UCSD-AML1 (cell line): ENCODE measurements around the gene TAX1BP1.
"Not testable (repeated sequence)": the region's sequence is repeated elsewhere in the genome, so short reads cannot be mapped to it uniquely, and the experiment has no call there.

Experiments used
- DNase-seq: peaks from one replicate; lab custom pipeline; 2025; ENCODE audit not compliant: unreplicated experiment; lab: John Stamatoyannopoulos, UW

Gene TAX1BP1

DNA sequence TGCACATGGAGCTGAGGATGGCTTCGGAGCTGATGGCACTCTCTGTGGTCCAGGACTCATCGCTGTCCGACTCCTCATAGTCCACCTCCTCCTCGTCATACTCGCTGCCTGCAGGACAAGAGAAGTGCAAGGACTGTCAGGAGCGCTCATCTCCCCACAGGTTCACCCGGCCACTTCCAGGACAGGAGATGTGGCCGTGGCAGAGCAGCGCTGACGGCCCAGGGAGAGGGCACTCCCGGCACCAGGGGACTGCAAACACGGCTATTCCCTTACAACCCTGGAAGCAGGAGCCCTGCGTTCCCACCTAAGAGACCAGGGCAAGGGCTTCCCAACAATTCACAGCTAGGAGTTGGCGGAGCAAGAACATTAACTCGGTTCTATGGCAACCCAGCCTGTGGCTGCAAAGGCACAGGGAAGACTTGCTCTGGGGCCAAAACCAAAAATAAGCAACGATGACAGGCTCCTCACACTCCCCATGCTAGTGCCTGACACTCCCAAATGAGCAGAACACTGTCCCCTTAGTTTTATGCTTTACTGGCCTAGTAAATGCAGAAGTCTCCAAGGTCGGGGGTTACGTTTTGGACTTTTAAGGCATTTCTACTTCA lies 100.9 kb downstream of the TAX1BP1 start:
- DNase-seq = no peak

DNA sequence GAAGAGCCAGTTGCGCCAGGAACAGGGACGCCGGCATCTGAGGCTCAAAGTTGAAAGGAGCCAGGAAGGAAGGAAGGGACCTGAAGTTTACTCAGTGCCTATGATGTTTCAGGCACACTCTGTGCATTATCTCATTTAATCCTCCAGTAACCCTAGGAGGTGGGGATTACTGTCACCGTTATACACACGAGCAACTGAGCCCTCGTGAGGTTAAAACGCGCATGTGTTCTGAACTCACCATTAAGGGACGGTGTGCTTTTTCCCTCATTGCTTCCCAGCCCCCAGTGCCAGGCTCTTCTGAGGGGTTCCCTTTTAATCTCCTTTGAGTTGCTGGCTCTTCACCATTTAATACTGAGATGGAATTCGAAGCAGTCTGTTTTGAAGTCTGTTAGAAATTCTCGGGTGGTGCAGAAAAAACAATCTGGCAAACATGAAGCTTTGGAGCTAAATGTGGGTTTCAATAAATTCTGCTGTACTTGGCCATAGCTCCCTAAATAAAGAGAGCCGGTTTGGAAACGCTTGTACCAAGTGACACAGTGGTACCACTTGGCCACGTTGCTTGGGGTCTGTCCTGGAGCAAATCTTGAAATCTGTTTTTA lies 102.2 kb downstream of the TAX1BP1 start:
- no peak for DNase-seq

DNA sequence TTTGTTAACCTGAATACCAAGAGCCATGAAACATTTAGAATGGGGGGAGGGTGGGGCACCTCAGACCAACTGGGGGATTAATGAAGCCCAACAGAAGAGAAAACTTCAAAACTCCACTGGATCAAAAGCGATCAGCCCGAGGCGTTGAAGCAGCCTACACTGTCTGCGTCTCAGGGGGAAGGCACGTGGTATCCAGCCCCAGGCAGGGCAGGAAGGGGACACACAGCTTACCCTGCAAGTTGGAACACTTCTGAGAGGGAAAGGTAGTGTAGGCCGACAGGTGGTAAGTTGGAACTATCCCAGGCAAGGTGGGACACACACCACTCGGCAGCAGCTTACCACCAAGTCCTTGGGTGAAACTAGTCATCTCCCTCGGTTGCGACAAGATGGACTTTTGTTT lies 102.9 kb downstream of the TAX1BP1 start:
- no peak for DNase-seq

DNA sequence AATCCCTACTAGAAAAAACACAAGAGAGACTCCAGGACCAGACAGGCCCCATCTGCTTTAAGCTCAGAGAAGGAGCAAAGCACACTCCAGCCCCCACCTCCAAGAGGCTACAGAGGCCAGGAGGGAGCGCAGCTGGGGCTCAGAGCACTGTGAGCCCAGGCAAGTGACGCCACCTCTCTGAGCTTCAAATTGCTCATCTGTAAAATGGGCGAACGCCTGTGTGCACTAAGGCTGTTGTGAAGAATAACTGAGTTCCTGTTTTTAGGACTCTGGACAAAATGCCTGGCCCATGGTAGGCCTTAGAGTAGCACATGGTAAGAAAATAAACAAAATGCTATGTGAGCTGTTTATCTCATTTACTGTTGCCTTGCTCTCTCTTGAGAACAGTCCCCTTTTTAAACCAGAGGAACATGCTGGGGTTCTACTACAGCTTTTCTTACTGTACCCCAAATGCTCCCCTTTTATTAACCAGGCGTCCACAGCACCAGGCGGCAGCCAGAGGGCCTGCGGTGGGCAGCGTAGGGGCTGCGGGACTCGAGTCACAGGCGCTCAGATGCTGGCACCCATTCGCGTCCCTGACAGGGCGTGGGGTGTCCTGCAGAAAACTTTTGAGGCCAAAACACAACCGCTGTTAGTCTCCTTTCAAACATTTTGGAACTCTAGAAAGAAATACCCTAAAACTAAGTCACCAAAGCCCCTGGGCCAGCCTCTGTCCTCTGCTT lies 103.8 kb downstream of the TAX1BP1 start:
- DNase-seq = no peak

DNA sequence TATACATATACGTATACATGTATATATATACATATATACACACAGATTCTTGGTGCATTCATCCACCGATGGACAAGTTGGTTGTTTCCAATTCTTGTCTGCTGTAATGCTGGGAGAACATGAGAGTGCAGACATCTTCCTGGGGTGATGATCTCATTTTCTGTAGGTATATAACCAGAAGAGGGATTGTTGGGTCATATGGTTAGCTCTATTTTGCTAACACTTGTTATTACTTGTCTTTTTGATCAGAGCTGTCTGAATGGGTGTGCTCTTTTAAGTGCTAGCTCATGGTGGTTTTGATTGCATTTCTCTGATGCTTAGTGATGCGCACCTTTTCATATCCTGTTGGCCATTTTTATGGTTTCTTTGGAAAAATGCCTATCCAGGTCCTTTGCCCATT lies 106.4 kb downstream of the TAX1BP1 start:
- DNase-seq = no peak

DNA sequence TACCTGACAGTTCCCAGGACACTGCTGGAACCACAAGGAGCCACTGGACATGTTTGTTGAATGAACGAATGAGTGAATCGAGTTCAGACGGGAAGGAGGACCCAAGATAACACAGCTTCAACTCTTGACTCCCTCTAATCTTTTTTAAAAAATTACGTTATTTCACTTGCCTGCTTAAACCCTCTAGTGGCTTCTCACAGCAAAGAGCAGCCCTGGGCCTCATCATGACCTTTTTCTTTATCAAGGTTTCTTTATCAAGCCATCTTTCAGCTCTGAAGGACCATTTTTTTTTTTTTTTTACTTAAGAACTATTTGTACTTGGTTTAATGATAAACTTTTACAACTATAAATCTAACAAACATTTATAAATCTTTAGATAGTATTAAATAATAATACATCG lies 110.6 kb downstream of the TAX1BP1 start:
- no peak for DNase-seq

DNA sequence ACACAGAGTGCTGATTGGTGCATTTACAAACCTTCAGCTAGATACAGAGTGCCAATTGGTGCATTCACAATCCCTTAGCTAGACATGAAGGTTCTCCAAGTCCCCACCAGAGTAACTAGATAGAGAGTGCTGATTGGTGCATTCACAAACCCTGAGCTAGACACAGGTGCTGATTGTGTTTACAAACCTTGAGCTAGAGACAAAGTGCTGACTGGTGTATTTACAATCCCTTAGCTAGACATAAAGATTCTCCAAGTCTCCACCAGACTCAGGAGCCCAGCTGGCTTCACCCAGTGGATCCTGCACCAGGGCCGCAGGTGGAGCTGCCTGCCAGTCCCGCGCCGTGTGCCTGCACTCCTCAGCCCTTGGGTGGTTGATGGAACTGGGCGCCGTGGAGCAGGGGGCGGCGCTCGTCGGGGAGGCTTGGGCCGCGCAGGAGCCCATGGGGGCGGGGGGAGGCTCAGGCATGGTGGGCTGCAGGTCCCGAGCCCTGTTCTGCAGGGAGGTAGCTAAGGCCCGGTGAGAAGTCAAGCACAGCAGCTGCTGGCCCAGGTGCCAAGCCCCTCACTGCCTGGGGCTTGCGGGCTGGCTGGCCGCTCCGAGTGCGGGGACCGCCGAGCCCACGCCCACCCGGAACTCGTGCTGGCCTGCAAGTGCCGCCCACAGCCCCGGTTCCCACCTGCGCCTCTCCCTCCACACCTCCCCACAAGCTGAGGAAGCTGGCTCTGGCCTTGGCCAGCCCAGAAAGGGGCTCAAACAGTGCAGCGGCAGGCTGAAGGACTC lies 116.9 kb downstream of the TAX1BP1 start:
- not testable (repeated sequence) for DNase-seq

DNA sequence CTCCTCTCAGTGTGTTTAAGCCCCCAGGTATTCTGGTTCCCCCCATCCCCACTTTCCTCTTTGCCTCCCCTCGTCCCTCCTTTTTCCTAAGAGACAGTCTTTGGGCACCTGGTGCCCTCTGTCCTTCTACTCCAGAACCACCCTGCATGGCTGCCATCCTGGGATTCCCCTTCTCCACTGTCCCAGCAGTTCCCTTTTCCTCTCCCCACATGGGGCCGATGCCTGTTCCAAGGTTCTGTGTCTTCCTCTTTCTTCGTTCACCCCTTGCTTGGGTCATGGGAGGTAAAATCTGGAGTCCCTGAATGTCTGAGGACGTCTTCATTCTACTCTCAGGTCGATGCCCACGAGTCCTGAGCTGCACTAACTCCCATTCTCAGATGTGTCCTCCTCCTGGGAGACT lies 120.8 kb downstream of the TAX1BP1 start:
- no peak for DNase-seq

DNA sequence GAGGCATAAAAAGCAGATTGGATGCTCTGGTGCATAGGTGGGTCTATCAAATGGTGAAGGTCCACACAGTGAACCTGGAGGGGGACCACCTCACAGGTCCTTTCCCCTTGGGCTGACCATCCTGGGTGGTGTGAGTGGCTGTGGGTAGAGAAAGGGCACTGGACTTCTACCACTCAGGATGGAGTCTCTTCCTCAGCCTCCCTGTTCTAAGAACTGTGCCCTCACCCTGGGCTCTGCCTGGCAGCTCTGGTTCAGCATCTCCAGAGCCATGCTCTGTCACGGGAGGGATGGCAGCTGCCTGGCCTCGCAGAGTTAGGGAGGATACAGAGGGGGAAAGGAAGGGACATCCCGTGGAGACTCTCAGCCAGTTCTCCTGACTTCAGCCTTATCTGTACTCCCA lies 121.8 kb downstream of the TAX1BP1 start:
- no peak for DNase-seq

DNA sequence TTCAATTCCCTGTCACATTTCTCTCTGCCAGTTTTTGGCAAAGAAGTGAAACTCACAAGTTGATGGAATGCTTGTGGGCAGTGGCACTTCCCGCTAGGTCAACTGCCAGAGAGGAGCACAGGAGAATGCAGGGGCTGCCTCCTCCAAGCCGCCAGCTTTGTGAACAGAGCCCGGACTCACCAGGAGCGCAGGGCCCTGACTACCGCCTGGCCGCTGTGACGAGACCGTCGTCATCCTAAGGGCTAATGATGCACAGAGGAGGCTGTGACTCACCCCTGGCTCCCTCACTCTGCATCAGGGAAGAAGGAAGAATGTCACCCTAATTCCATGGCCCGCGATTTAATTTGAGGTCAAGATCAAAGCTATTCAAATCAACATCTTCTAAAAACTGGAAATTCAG lies 123.9 kb downstream of the TAX1BP1 start:
- no peak for DNase-seq

DNA sequence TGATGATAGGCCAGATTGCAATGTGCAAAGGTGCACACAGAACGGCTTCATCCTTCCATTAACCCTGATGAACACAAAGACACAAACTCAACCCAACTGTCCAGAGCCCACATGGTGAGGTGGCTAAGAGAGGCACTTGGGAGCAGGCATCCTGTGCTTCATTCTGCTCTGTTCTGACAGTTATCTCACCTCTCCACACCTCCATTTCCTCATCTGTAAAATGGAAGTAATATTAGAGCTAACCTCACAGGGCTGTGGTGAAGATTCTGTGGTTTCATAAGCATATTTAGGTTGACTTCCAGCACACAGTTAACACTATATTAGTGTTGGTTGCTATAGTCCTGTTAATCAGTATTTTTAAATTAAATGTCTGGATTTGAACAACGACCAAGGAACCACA lies 126.3 kb downstream of the TAX1BP1 start:
- no peak for DNase-seq

DNA sequence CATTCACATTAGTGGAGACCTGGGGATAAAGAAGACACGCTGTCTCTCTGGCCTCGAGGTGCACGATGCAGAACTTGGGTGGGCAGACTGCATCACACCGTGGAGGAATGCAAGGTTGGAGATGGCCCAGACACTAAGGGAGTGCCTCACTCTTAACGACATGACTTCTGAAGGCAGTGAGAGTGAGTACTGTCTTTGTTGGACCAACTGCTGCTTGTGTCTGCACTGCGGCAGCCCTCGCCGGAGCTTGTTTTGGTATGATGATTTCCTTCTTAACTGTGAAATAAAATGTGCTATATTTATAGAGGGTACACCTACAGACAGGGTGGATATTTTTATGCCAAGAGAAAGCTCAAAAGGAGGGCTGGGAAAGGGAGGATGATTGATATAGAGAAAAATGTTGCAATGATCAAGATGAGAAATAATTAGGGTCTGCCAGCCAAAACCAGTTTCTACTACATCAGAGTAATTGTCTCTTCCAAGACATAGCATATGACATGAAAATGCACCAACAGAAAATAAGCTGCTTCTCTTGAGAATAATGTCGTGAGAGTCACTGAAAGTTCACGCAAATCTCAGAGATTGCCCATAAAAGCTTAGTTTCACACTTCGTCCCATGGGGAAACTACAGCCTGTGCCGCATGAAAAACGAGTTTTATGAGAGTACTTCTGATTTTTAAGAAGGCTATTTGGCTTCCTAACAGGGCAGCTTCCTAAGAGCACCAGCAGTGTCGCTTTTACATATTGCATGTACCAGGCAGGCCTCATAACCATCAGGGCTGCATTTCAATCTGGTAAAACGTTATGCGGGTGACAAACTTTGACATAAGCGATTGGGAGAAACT lies 127.1 kb downstream of the TAX1BP1 start:
- no peak for DNase-seq

DNA sequence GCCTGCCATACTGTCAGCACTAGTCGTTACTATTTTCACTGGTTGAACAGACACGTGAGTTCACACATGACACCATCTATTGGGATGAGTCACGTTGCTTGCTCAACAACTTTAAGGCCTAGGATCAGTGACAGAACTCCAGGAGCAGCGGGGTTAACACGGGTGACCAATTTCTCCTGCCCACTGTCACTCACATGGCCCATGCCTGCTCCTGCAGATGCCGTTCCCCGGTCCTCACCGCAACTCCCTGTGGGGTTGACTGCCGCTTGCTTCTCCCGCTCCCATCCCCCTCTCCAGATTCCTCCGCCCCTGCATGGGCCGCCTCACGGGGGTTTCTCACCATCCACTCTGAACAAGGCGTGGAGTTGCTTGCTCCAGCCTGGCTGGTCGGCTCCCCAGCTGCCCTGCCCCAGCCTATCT lies 128.2 kb downstream of the TAX1BP1 start:
- no peak for DNase-seq

DNA sequence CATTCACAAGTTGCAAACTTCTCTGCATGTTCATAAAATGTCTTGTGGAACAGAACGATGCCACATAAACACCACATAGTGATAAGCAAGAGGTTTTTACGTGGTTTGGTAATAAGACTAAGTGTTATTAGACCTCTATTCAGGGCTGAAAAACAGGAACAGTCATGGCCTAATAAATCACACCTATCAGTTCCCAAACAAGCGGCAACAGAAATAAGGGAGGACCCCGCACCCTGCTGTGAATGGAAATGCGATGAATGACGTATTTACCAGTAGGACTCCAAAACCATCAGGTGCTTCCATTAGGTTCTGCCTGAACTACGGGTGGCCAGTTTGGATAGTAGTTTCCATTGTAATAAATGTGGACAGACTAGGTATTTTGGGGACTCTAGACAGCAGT lies 129.1 kb downstream of the TAX1BP1 start:
- no peak for DNase-seq

DNA sequence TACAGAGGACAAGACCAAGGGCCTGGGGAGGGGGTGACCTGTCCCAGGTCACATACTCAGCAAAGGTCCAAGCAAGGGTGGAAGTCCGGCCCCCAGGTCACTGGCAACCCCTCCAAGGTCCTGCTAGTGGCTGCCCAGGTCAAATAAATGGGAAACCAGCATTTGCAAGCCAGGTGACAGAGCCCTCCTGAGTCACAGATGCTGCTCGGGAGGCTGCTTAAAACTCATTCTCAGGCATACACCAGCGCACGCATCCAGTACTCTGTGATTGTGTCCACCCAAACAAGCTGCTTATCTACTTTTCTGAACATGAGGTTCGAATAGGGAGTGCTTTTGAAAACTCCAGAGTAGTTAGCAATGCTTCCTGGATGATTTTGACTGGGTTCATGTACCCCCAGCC lies 130.6 kb downstream of the TAX1BP1 start:
- DNase-seq = no peak

DNA sequence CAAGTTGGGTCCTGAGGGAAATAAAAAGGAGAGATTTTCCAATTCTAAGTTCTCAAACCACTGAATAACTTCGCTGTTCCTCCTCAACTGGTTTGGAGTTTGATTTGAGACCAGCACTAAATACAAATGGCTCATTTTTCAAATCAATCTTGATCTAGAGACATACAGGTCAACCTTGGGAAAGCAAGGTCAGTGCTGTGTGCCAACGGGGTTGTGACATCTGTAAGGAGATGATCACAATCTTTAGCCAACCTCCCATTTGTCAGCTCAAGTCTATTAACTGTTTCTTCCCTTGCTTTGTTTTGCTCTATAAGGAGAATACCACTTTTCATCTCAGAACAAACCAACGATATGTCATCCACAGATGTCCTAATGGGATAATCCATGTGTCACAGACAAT lies 131.1 kb downstream of the TAX1BP1 start:
- no peak for DNase-seq

DNA sequence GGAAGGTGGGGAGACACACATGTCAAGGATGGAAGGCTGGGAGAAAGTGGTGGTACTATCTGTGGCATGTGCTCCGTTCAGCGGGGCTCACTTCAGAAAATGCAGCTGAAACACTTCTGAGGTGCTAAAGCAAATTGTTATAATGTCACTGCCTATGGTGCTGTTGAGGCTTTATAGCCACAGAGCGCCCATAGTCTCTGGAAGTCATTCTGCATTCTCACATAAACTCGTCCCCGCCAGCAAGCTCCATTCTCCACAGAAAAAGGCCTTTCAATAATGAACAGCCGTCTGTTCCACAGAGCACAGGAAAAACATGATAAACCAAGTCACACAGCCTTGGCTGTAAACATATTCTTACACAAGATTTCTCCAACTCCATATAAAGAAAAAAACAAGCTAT lies 131.9 kb downstream of the TAX1BP1 start:
- no peak for DNase-seq

DNA sequence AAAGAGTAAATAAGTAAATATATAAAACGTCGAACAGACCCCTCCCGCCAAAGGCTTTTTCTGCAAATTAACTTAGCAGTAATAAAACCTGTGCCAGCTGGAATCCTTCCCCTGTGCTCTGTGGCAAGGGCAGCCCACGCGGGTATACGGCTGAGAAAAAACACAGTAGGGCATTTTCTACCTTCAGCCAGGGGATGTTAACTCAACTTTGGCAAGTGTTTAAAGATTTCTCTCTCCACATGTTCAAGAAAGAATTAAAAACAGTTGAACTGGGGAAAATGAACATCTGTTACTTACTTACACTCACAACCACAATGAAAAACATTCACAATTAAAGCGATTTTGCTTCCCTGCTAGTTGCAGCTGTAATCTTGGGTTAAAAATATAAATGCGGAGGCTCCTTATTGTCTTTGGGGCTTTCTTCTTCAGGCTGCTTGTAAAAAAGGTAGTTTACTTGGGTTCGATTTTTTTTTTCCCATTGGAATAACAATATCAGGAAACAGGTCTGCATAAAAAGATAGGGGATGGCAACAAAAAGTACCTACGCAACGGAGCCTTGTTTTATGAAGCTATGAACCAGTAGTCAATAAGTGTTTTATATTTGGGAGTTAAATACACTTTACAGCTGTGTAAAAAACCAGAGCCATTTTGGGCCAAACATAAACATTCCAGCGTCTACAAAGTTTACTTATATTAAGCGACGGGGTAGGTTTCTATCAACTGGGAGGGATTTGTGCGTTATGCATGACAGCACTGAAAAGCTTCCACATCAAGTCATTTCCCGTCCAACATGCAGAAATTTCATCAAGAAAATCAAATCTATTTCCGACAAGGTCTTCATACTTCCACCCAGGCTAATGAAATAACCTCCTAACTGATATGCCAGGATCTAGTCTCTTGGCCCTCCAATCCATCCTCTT lies 132.7 kb downstream of the TAX1BP1 start:
- no peak for DNase-seq

DNA sequence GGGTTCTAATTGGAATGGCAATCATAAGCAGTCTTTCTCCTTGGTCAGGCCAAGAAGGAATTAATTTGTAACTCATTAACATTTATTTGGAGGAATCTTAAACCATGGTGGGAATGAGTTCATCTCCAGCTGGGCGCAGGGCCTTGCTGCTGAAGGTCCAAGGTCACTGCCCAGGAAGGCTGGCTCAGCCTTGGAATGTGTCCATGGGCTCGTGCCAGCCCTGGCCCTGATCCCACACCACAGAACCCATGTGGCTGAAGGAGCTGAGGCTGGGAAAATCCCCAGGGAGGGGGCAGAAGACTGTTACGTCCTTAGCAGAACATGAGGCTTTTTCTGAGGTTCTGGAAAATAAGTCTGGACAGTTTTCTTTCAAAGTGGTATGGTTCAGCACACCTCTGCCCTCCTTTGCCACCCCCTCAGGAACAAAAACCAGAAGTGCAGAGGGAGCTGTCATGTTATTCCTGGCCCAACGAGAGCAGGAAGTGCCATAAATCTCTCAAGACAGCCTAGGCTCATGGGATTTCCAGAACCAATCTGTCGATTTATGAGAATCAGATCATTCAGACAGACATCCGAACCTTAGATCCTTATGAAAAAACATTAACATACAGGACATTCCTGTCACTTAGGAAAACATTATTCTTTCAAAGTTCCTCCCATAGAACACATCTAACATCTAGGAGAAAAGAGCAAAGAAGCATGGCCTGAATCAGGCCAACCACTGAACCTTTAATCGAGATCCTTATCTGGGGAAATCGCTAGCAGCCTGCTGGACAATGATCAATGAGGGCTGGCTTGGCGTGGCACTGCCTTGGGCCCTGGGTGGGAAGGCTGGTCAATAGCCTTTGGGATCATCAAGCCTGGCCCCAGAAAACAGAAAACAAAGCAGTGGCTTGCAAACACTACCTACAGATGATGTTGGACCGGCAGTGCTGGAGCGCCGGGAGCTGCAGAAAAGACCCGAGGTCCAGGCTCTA lies 134.3 kb downstream of the TAX1BP1 start:
- DNase-seq = no peak
